GM21723 (cell line): ENCODE results near the gene PDHX.

ENCODE experiments used
- ATAC-seq: cut with Tn5 transposase; IDR thresholded peaks from one replicate; pipeline ENCODE4 v1.9.1; 2021; ENCODE audit warnings: mild to moderate bottlenecking, moderate library complexity; ENCODE audit not compliant: unreplicated experiment

PDHX gene

GRCh38 chr11:34948696-34949095, 32.3 kb downstream of the PDHX start:
- ATAC-seq: no peak

DNA sequence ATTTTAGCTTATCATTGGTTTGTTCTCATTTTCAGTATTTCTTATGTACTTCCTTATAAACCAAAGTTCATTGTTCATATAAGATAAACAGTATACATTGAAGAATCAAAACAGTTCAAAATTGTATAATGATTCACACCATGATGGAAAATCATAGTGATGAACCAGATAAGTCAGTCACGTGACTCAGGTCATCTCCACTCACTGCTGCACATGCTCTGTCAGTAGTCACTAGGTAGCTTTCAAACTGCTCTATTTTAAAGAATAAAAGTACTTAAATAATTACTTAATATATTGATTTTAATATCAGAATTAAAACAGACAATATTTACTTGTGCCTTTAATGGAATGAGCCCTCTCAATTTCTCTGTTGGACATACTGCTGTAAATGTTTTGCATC, 37.5 kb downstream of the PDHX start:
- no peak for ATAC-seq

GRCh38 chr11:34957206-34957605, 40.8 kb downstream of the PDHX start:
- ATAC-seq: no peak

GRCh38 chr11:34957606-34958005, 41.2 kb downstream of the PDHX start:
- no peak for ATAC-seq

GRCh38 chr11:34959770-34960169, 43.4 kb downstream of the PDHX start:
- ATAC-seq: no peak

DNA sequence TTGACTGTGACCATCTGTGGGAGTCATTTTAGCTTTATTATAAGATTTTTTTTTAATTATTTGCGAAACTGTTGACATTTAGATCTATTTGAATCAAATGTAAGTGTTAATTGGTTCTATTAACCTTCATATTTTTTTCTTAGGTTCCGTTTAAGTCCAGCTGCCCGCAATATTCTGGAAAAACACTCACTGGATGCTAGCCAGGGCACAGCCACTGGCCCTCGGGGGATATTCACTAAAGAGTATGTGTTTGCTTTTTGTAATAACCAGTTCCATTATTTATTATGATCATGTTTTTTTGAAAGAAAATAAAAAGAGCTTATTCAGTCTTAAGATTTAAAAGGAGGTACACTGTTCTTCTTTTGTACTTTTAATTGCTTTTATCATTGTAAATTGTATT, 43.9 kb downstream of the PDHX start:
- no peak for ATAC-seq

GRCh38 chr11:34962034-34962433, 45.6 kb downstream of the PDHX start:
- ATAC-seq: no peak

GRCh38 chr11:34963351-34963750, 46.9 kb downstream of the PDHX start:
- no peak for ATAC-seq

GRCh38 chr11:34964610-34965331, 48.4 kb downstream of the PDHX start:
- ATAC-seq: no peak

DNA sequence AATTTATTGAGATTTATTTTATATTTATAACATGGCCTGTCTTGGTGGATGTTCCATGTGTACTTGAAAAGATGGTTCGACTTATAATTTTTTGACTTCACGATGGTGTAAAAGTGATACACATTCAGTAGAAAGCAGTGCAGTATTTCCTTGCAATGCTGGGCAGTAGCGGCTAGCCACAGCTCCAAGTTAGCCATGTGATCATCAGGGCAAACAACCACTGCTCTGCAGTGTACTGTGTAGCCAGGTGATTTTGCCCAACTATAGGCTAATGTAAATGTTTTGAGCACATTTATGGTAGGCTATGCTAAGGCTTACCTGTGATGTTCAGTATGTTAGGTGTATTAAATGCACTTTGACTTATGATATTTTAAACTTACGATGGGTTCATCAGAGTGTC, 52.4 kb downstream of the PDHX start:
- ATAC-seq: no peak

- ATAC-seq: no peak
Measured at GRCh38 chr11:34970033-34970432, 53.6 kb downstream of the PDHX start.

DNA sequence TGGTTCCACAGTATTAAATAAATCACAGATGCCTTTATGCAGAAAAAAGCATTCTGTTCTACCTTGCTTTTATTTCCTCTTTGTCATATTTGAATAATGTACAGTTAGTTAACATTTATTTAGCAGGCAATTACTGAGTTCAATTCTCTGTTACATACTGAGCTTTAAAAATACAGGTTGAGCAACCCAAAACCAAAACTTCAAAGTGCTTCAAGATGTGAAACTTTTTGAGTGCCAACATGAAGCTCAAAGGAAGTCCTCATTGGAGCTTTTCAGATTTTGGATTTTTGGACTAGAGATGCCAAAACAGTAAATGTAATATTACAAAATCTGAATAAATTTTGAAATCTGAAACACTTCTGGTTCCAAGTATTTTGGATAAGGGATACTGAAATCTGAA, 54.1 kb downstream of the PDHX start:
- ATAC-seq: no peak

- no peak for ATAC-seq
Measured at GRCh38 chr11:34971928-34972327, 55.5 kb downstream of the PDHX start.

- ATAC-seq: no peak
Measured at GRCh38 chr11:34972366-34972765, 55.9 kb downstream of the PDHX start.

GRCh38 chr11:34972892-34973291, 56.5 kb downstream of the PDHX start:
- no peak for ATAC-seq

DNA sequence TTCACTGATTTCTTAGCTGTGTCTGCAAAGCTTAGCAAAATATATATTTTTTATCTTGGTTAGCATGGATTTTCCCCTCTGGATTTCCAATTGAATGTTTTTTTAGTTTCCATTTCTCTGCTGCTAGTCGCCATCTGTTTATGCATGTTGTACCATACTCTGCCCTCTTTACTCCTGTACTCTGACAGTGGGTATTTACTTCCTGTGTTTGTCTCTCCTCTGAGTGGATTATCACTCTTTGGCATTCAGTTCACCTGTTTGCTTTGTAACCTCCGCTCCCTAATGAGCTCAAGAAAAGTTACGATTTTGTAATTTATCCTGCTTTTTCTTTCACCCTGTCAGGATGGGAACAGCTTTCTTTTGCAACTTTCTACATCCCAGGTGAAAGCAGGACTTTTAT, 59.1 kb downstream of the PDHX start:
- ATAC-seq: no peak

GRCh38 chr11:34976496-34977088, 60.2 kb downstream of the PDHX start:
- ATAC-seq: no peak

- no peak for ATAC-seq
Measured at GRCh38 chr11:34977089-34977912, 60.9 kb downstream of the PDHX start.

DNA sequence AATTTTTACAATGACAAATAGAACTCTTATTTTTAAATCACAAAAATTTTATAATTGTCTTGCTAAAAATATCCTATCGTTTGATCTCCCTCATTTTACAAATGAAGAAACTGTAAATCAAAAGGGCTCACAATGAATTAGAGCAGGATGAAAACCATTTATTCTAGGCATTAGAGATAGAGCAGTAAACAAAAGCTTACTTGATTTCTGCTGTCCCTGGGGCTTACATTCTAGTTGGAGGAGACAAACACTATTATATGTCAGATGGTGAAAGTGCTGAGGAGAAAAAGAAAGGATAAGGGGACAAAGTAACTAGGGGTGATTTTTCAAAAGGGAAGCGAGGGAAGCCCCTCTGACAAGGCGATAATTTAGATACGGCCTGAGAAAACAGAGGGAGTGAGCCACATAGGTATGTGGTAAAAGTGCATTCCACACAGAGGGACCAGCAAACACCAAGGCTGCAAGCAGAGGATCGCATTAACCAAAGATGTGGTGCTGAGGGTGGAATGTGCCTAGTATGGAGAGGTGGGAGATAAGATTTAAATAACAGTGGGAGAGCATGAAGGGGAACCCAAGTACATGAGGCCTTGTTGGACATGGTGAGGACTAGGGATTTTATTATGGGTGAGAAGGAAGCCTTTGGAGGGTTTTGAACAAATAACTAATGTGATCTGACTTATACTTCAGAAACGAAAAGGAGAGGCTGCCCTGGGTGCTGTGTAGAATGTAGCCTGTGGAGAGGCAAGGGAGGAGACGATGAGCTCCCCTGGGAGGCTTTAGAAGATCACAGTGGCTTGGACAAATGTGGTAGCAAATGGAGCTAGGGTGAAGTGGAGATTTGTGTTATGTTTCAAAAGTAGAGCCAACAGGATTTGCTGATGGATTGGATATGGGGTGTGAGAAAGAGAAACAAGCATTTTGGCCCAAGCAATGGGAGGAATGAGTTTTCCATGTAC, 62.1 kb downstream of the PDHX start:
- ATAC-seq: no peak

DNA sequence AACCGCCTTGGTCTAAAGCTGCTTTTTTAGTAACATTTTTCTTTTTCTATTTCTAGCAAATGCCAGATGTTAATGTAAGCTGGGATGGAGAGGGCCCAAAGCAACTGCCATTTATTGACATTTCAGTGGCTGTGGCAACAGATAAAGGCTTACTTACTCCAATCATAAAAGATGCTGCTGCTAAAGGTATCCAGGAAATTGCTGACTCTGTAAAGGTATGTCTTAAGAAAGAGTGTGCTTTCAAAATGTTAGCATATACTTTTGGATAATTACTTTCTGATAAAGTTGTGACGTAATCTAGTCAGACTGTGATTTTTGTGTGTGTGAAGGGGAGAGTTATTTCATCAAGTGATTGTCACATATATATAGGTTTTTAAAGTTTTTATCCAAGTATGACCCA, 68.1 kb downstream of the PDHX start:
- ATAC-seq: no peak
